MM.1S (cell line): Measurements from ENCODE around the gene ATP6V0B.

ENCODE experiments used
- DNase-seq: peaks from one replicate; pipeline ENCODE4 v3.0.0-alpha.2; 2015
- H2AFZ ChIP-seq: fragments of 300-600 bp; sonication (generic); 2 replicates; pipeline ENCODE4 v1.6.0; 2016; ENCODE audit warnings: antibody characterized with exemption, low read length
- H3F3A ChIP-seq: fragments of 300-600 bp; sonication (generic); 2 replicates; pipeline ENCODE4 v1.6.1; 2016; ENCODE audit warnings: mild to moderate bottlenecking, antibody characterized with exemption, low read length, moderate library complexity, mixed read lengths; ENCODE audit not compliant: insufficient read depth
- H3K27ac ChIP-seq: fragments of 300-600 bp; sonication (generic); 2 replicates; pipeline ENCODE4 v1.5.1; 2016; ENCODE audit warnings: mild to moderate bottlenecking, low read length
- H3K27me3 ChIP-seq: fragments of 300-600 bp; sonication (generic); replicated peaks from 2 replicates; pipeline ENCODE4 v1.6.0; 2016; ENCODE audit warnings: low read length; ENCODE audit not compliant: insufficient read depth
- H3K36me3 ChIP-seq: fragments of 300-600 bp; sonication (generic); replicated peaks from 2 replicates; pipeline ENCODE4 v1.6.1; 2016; ENCODE audit warnings: mild to moderate bottlenecking, low read length, mixed read lengths; ENCODE audit not compliant: insufficient read depth
- H3K4me1 ChIP-seq: fragments of 300-600 bp; sonication (generic); 2 replicates; pipeline ENCODE4 v1.6.1; 2016; ENCODE audit warnings: low read length, mixed read lengths
- H3K4me2 ChIP-seq: fragments of 300-600 bp; sonication (generic); 2 replicates; pipeline ENCODE4 v1.6.0; 2016; ENCODE audit warnings: low read depth, low read length
- H3K4me3 ChIP-seq: fragments of 300-600 bp; sonication (generic); 2 replicates; pipeline ENCODE4 v1.5.1; 2016; ENCODE audit warnings: low read length, mixed read lengths
- H3K79me2 ChIP-seq: fragments of 300-600 bp; sonication (generic); 2 replicates; pipeline ENCODE4 v1.6.1; 2016; ENCODE audit warnings: mixed run types, low read length, mixed read lengths
- H3K9ac ChIP-seq: fragments of 300-600 bp; sonication (generic); 2 replicates; pipeline ENCODE4 v1.6.1; 2016; ENCODE audit warnings: low read length, mixed read lengths
- H3K9me2 ChIP-seq: fragments of 300-600 bp; sonication (generic); replicated peaks from 2 replicates; pipeline ENCODE4 v1.6.1; 2016; ENCODE audit warnings: mild to moderate bottlenecking, low read length, mixed read lengths; ENCODE audit not compliant: insufficient read depth
- H3K9me3 ChIP-seq: fragments of 300-600 bp; sonication (generic); replicated peaks from 2 replicates; pipeline ENCODE4 v1.6.1; 2016; ENCODE audit warnings: mild to moderate bottlenecking, low read length, mixed read lengths; ENCODE audit not compliant: insufficient read depth
- H4K20me1 ChIP-seq: fragments of 300-600 bp; sonication (generic); 2 replicates; pipeline ENCODE4 v1.6.1; 2016; ENCODE audit warnings: mild to moderate bottlenecking, low read length, moderate library complexity, mixed read lengths; ENCODE audit not compliant: insufficient read depth
- CTCF ChIP-seq: fragments of 300-600 bp; sonication (generic); IDR thresholded peaks from 2 replicates; pipeline ENCODE4 v1.5.1; 2016; ENCODE audit warnings: antibody characterized with exemption, low read length, mixed read lengths
- EZH2 ChIP-seq: fragments of 300-600 bp; sonication (generic); optimal IDR thresholded peaks from 2 replicates; pipeline ENCODE3; 2017; ENCODE audit warnings: low read depth, mild to moderate bottlenecking, antibody characterized with exemption, low read length, mixed read lengths
- EZH2phosphoT487 ChIP-seq: fragments of 300-600 bp; sonication (generic); IDR thresholded peaks from 2 replicates; pipeline ENCODE4 v1.6.1; 2018; ENCODE audit warnings: antibody characterized with exemption, low read length

The ATP6V0B gene

DNA sequence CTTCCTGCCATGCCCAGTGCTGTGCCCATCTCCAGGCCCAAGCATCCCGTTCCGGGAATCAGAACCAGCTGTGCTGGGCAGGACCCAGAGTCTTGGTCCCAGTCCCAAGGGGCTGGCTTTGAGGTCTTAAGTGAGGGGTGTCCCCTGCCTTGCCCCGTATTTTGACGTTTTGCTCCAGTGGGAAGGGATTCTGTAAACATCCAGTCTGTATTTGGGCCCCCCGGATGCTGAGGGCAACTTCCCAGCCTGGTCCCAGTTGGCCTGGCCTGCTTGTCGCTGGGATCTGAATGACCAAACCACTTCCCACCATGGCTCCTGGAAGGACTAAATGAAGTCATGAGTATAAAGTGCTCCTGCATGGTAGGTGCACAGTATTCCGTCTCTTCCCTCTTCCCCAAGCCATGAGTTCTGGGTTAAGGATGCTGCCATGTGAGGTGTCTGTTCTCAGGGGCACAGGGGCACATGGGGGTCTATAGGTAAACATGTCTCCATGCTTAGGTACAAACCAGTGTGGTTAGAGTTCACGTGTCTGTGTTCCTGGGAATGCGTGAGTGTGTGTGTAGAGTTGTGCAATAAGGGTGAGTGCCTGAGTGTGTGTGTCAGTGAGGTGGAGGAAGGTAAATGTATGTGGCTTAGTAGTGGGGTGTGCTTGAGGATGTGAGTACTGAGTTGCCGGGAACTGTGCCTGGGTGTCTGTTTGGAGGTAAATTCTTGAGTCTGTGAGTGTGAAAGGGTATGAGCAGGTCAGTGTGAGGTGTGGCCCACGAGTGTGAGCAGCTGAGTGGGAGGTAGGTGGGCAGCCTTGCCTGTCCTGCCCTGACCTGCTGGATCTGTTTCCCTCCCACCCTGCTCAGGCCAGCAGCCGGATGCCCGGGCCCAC lies 5.7 kb downstream of the ATP6V0B start:
- peaks cover 43% of the 10 kb centered on the region for H3K79me2 ChIP-seq
- H3K9me2 ChIP-seq, result no peaks in the 10 kb centered on the region
- no peak for DNase-seq
- peak overlapping the region; percentile 93 for H3K4me2 ChIP-seq
- no peaks in the 10 kb centered on the region for H3K9me3 ChIP-seq
- H3K4me1 ChIP-seq, result peaks cover 25% of the 10 kb centered on the region
- H2AFZ ChIP-seq, result no peak overlapping the region; the same call in 1 of the 2 replicates
- H3K36me3 ChIP-seq, result 0 out of 2 replicates have a peak, but pooled peaks cover 3% of the 10 kb centered on the region
- peaks cover 13% of the 10 kb centered on the region; the same call in 1 of the 2 replicates for H3F3A ChIP-seq
- peaks cover 4% of the 10 kb centered on the region; the same call in 1 of the 2 replicates for H4K20me1 ChIP-seq
- peak overlapping the region; percentile 71 for H3K4me3 ChIP-seq
- no peak overlapping the region for H3K27ac ChIP-seq
- no peak for TF ChIP-seq EZH2phosphoT487
- no peak for TF ChIP-seq EZH2
- TF ChIP-seq CTCF, result no peak
- peak overlapping the region; percentile 67; the same call in 1 of the 2 replicates for H3K9ac ChIP-seq
- H3K27me3 ChIP-seq, result no peaks in the 10 kb centered on the region

DNA sequence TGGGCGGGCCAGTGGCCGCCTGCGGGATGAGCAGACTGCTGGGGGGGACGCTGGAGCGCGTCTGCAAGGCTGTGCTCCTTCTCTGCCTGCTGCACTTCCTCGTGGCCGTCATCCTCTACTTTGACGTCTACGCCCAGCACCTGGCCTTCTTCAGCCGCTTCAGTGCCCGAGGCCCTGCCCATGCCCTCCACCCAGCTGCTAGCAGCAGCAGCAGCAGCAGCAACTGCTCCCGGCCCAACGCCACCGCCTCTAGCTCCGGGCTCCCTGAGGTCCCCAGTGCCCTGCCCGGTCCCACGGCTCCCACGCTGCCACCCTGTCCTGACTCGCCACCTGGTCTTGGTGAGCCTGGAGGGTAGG lies 6.4 kb downstream of the ATP6V0B start:
- H3K4me3 ChIP-seq, result no peak overlapping the region
- peaks cover 21% of the 10 kb centered on the region for H3K4me1 ChIP-seq
- H4K20me1 ChIP-seq, result peaks cover 4% of the 10 kb centered on the region; the same call in 1 of the 2 replicates

GRCh38 chr1:43981636-43982035 lies 6.9 kb downstream of the ATP6V0B start:
- Histone ChIP-seq H3K79me2 (peaks cover 31% of the 10 kb centered on the region), H3K36me3 (0 out of 2 replicates have a peak, but pooled peaks cover 3% of the 10 kb centered on the region), H3K9ac (no peak overlapping the region)

More for the DNA sequence above, 6.4 kb downstream of the ATP6V0B start:
- Histone ChIP-seq H3F3A (peaks cover 13% of the 10 kb centered on the region; the same call in 1 of the 2 replicates), H3K79me2 (peaks cover 37% of the 10 kb centered on the region), H3K27me3 (no peaks in the 10 kb centered on the region), H3K9me2 (no peaks in the 10 kb centered on the region), H3K27ac (no peak overlapping the region), H3K4me2 (no peak overlapping the region), H3K9me3 (no peaks in the 10 kb centered on the region), H3K36me3 (0 out of 2 replicates have a peak, but pooled peaks cover 3% of the 10 kb centered on the region), H2AFZ (no peak overlapping the region), H3K9ac (no peak overlapping the region)
- TF ChIP-seq EZH2 (no peak), EZH2phosphoT487 (no peak), CTCF (no peak)
- DNase-seq, result no peak

More at GRCh38 chr1:43981636-43982035, 6.9 kb downstream of the ATP6V0B start:
- H3K9me3 ChIP-seq, result no peaks in the 10 kb centered on the region
- H3K4me1 ChIP-seq, result peaks cover 16% of the 10 kb centered on the region; the same call in 1 of the 2 replicates
- no peak overlapping the region for H3K4me2 ChIP-seq
- H2AFZ ChIP-seq, result no peak overlapping the region
- no peak for TF ChIP-seq CTCF
- TF ChIP-seq EZH2, result no peak
- TF ChIP-seq EZH2phosphoT487, result no peak
- H3K9me2 ChIP-seq, result no peaks in the 10 kb centered on the region
- H4K20me1 ChIP-seq, result no peaks in the 10 kb centered on the region
- no peak for DNase-seq
- no peaks in the 10 kb centered on the region for H3K27me3 ChIP-seq
- H3F3A ChIP-seq, result peaks cover 13% of the 10 kb centered on the region; the same call in 1 of the 2 replicates
- no peak overlapping the region for H3K4me3 ChIP-seq
- H3K27ac ChIP-seq, result no peak overlapping the region
